ENCODE data around the gene TSPAN9. TPM values are rescaled to one million over a fixed set of nuclear protein-coding genes. Genes with fewer than 3 reads are reported as not detected.

TSPAN9 gene
- total and polyA plus RNA-seq, 9 donors, result 24.9 to 72.3 (median 55.7) TPM

GRCh38 chr12:3184485-3184884, 107.3 kb downstream of the TSPAN9 start:
- peaks cover 4% of the 10 kb centered on the region for H3K4me1 ChIP-seq (ENCODE audit: insufficient read depth)
- intact Hi-C loops (cut with DNase I), result no loop called here
- 78 to 89% (median 81%) methylated on average over 12 of the region's 12 CpGs for WGBS, 3 donors
- TF ChIP-seq CTCF (IDR thresholded peaks at IDR 0.05), result no peak
- no peak for TF ChIP-seq EP300 (IDR thresholded peaks at IDR 0.05)
- TF ChIP-seq POLR2A (IDR thresholded peaks at IDR 0.05), result no peak
- DNase-seq, result no peak
- H3K27me3 ChIP-seq, result no peaks in the 10 kb centered on the region
- H3K9me3 ChIP-seq, result no peaks in the 10 kb centered on the region
- H3K27ac ChIP-seq, result no peak overlapping the region
- H3K4me3 ChIP-seq, result no peak overlapping the region
- H3K36me3 ChIP-seq, result no peaks in the 10 kb centered on the region

GRCh38 chr12:3185260-3185870, 108.2 kb downstream of the TSPAN9 start:
- 76 to 84% (median 78%) methylated on average over 11 of the region's 11 CpGs for WGBS, 3 donors
- H3K27ac ChIP-seq, result no peak overlapping the region

GRCh38 chr12:3186546-3187215, 109.5 kb downstream of the TSPAN9 start:
- Histone ChIP-seq H3K9me3 (no peaks in the 10 kb centered on the region), H3K27me3 (no peaks in the 10 kb centered on the region), H3K4me1 (ENCODE audit: insufficient read depth) (peaks cover 4% of the 10 kb centered on the region), H3K36me3 (no peaks in the 10 kb centered on the region), H3K4me3 (no peak overlapping the region), H3K27ac (no peak overlapping the region)
- intact Hi-C loops (cut with DNase I), result no loop called here
- WGBS, 3 donors, result 78 to 84% (median 81%) methylated on average over 6 of the region's 6 CpGs
- TF ChIP-seq POLR2A (IDR thresholded peaks at IDR 0.05) (no peak), EP300 (IDR thresholded peaks at IDR 0.05) (no peak), CTCF (IDR thresholded peaks at IDR 0.05) (no peak)
- no peak for DNase-seq

More at GRCh38 chr12:3185260-3185870, 108.2 kb downstream of the TSPAN9 start:
- peaks cover 4% of the 10 kb centered on the region for H3K4me1 ChIP-seq (ENCODE audit: insufficient read depth)
- TF ChIP-seq EP300 (IDR thresholded peaks at IDR 0.05), result no peak
- TF ChIP-seq CTCF (IDR thresholded peaks at IDR 0.05), result no peak
- TF ChIP-seq POLR2A (IDR thresholded peaks at IDR 0.05), result no peak
- H3K36me3 ChIP-seq, result no peaks in the 10 kb centered on the region
- no peak overlapping the region for H3K4me3 ChIP-seq
- no peaks in the 10 kb centered on the region for H3K9me3 ChIP-seq
- no peak for DNase-seq
- no peaks in the 10 kb centered on the region for H3K27me3 ChIP-seq
- intact Hi-C loops (cut with DNase I), result no loop called here

GRCh38 chr12:3187846-3188770, 110.9 kb downstream of the TSPAN9 start:
- Histone ChIP-seq H3K36me3 (no peaks in the 10 kb centered on the region), H3K27ac (no peak overlapping the region), H3K4me1 (ENCODE audit: insufficient read depth) (peaks cover 4% of the 10 kb centered on the region), H3K9me3 (no peaks in the 10 kb centered on the region), H3K4me3 (no peak overlapping the region), H3K27me3 (no peaks in the 10 kb centered on the region)
- 84 to 87% (median 86%) methylated on average over 17 of the region's 17 CpGs for WGBS, 3 donors
- intact Hi-C loops (cut with DNase I), result no loop called here
- TF ChIP-seq EP300 (IDR thresholded peaks at IDR 0.05) (no peak), CTCF (IDR thresholded peaks at IDR 0.05) (no peak), POLR2A (IDR thresholded peaks at IDR 0.05) (no peak)
- no peak for DNase-seq
